ENCODE results near the gene ZCCHC24. TPM values are rescaled to one million over a fixed set of nuclear protein-coding genes. Genes with fewer than 3 reads are reported as not detected.

Gene ZCCHC24
- total RNA-seq, 1 experiment from 2014 or later: 6.0 TPM

DNA sequence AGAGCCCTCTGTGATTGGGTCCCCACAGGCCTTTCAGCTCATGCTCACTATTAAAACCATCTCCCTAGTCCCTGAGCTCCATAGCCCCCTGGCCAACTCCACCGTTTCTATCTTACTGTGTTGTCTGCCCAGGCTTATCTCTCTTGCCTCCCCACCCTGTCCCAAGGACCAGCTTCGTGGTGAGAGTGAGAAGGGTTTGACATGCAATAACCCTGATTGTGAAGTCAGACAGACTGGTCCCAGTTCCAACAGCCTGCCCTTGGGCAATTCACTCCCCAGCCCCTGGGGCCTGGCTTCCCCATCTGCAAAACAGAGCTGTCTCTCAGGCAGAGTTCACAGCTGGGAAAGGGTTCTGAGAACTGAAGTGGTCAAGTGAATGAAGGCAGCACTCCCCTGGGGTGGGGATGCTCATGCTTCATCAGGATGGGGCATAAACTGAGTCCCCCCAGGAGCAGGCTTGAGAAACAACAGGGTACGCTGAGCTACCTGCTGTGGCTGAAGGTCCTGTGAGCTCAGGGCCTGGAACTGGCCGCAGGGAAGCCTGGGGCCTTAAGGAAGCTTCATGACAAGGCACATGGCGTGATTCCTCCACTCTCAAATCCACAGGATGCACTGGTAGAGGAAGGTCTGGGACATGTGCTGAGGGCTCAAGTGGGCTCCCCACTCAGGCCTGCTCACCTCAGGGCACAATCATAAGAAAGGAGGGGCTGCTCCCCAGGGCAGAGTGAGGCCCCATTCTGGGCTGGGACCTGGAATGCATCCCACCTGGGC is 100.0 kb downstream of the ZCCHC24 start:
- TF ChIP-seq, protein P1, sequence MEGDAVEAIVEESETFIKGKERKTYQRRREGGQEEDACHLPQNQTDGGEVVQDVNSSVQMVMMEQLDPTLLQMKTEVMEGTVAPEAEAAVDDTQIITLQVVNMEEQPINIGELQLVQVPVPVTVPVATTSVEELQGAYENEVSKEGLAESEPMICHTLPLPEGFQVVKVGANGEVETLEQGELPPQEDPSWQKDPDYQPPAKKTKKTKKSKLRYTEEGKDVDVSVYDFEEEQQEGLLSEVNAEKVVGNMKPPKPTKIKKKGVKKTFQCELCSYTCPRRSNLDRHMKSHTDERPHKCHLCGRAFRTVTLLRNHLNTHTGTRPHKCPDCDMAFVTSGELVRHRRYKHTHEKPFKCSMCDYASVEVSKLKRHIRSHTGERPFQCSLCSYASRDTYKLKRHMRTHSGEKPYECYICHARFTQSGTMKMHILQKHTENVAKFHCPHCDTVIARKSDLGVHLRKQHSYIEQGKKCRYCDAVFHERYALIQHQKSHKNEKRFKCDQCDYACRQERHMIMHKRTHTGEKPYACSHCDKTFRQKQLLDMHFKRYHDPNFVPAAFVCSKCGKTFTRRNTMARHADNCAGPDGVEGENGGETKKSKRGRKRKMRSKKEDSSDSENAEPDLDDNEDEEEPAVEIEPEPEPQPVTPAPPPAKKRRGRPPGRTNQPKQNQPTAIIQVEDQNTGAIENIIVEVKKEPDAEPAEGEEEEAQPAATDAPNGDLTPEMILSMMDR (conservative IDR thresholded peaks at IDR 0.05): no peak
- no peak for TF ChIP-seq EZH2 (IDR thresholded peaks at IDR 0.05; ENCODE audit: low read depth)
- Histone ChIP-seq H3K4me3 (no peak overlapping the region), H3K79me2 (ENCODE audit: low read depth) (peaks cover 30% of the 10 kb centered on the region), H3F3A (ENCODE audit: insufficient read depth, low read depth) (peaks cover 5% of the 10 kb centered on the region; the same call in 1 of the 2 replicates), H3K4me1 (replicated peaks; ENCODE audit: insufficient read depth) (peaks cover 29% of the 10 kb centered on the region), H3K9me3 (ENCODE audit: insufficient read depth, low read depth) (no peaks in the 10 kb centered on the region), H3K4me2 (no peak overlapping the region), H3K36me3 (ENCODE audit: low read depth) (peaks cover 20% of the 10 kb centered on the region), H3K9me2 (ENCODE audit: insufficient read depth) (no peaks in the 10 kb centered on the region), H3K27ac (no peak overlapping the region), H2AFZ (no peak overlapping the region), H3K27me3 (ENCODE audit: insufficient read depth, low read depth) (no peaks in the 10 kb centered on the region), H4K20me1 (ENCODE audit: insufficient read depth) (peaks cover 24% of the 10 kb centered on the region)
- BruUV-seq (replicated peaks): no TSS peak
- DNase-seq: no peak
- POLR2A ChIA-PET (ENCODE audit: unreplicated experiment): no interaction called here
- intact Hi-C loops (cut with micrococcal nuclease; ENCODE audit: unreplicated experiment): loop anchor here (2.0 kb wide), 1 partner anchor 47 kb away; no protein-coding TSS in a partner anchor
- CTCF ChIA-PET: interaction anchor here (0.6 to 1.6 kb wide), 6 partner anchors 10 to 1306 kb away, joined by 3 to 11 read pairs (median 3); no protein-coding TSS in a partner anchor

DNA sequence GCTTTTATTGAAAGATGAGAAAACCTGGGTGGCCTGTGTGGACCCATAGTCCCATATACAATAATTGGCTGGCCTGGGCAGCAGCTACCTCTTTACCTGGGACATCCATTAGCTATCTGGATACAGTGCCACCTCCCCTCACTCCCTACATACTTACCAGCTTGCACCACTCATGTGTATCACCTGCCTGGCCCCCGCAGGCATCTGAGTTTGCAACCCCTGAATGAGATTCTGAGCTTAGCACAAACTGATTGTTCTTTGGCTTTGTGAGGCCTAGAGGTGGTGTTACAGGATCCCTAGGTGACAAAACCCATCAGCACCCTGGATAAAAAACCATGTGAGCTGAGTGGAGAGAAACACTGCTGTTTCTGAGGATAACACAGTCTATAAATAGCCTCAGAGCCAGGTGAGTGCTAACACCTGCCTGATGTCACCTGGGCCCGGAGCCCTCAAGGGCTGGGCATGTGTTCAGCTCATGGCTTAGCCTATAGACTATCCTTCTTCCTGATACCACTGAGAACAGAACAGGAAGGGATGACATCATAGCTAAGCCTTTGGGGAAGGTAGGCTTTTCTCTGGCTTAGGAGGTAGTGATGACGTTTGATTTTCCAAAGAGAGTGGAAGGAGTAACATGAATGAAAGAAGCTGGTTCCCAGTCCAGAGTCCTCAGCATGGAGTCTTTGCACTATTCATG is 100.8 kb downstream of the ZCCHC24 start:
- CTCF ChIA-PET: interaction anchor here (0.5 to 1.6 kb wide), 3 partner anchors 10 to 787 kb away, joined by 3 read pairs; no protein-coding TSS in a partner anchor

More for the DNA sequence above, 100.8 kb downstream of the ZCCHC24 start:
- peaks cover 23% of the 10 kb centered on the region for H3K79me2 ChIP-seq (ENCODE audit: low read depth)
- intact Hi-C loops (cut with micrococcal nuclease; ENCODE audit: unreplicated experiment): no loop called here
- H3K36me3 ChIP-seq (ENCODE audit: low read depth): peaks cover 12% of the 10 kb centered on the region
- no peaks in the 10 kb centered on the region for H3K9me3 ChIP-seq (ENCODE audit: insufficient read depth, low read depth)
- H3K27ac ChIP-seq: no peak overlapping the region
- no peaks in the 10 kb centered on the region for H3K27me3 ChIP-seq (ENCODE audit: insufficient read depth, low read depth)
- BruUV-seq (replicated peaks): no TSS peak
- peaks cover 5% of the 10 kb centered on the region; the same call in 1 of the 2 replicates for H3F3A ChIP-seq (ENCODE audit: insufficient read depth, low read depth)
- peaks cover 25% of the 10 kb centered on the region for H3K4me1 ChIP-seq (replicated peaks; ENCODE audit: insufficient read depth)
- no peak overlapping the region for H2AFZ ChIP-seq
- H3K9me2 ChIP-seq (ENCODE audit: insufficient read depth): no peaks in the 10 kb centered on the region
- peaks cover 16% of the 10 kb centered on the region for H4K20me1 ChIP-seq (ENCODE audit: insufficient read depth)
- no peak overlapping the region for H3K4me3 ChIP-seq
- TF ChIP-seq, protein P1 (conservative IDR thresholded peaks at IDR 0.05): no peak
- TF ChIP-seq EZH2 (IDR thresholded peaks at IDR 0.05; ENCODE audit: low read depth): no peak
- H3K4me2 ChIP-seq: no peak overlapping the region
- POLR2A ChIA-PET (ENCODE audit: unreplicated experiment): no interaction called here
- DNase-seq: no peak

Data from PC-9 (cell line).